ENCODE measurements around the gene HS6ST1. TPM values are rescaled to one million over a fixed set of nuclear protein-coding genes. Genes with fewer than 3 reads are reported as not detected.

The HS6ST1 gene
- total RNA-seq, 1 experiment from 2014 or later: 21.5 TPM

DNA sequence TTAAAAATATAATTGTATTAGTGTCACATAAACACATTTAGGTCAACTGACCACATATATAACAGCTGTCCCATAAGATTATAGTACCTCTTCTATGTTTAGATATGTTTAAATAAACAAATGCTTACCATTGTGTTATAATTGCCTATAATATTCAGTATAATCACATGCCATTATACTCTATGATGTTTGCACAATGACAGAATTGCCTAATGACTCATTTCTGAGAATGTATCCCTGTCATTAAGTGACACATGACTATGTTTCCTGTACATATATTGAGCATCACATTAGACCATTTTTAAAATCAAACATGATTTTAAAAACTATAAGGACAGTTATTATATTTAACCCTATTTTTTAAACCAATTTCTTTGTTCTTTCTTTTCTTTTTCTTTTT lies 89.8 kb downstream of the HS6ST1 start:
- Histone ChIP-seq H3K4me1 (ENCODE audit: insufficient read depth, low read length) (peaks cover 9% of the 10 kb centered on the region), H3K9me3 (ENCODE audit: low read length) (no peaks in the 10 kb centered on the region), H3F3A (ENCODE audit: low read length, unreplicated experiment) (no peaks in the 10 kb centered on the region), H3K27ac (ENCODE audit: low read length) (no peak overlapping the region), H3K79me2 (ENCODE audit: low read length) (no peaks in the 10 kb centered on the region), H3K9ac (ENCODE audit: low read length) (no peak overlapping the region), H2AFZ (ENCODE audit: low read length) (no peak overlapping the region), H3K36me3 (ENCODE audit: low read depth, low read length) (no peaks in the 10 kb centered on the region), H3K4me3 (ENCODE audit: low read length) (no peak overlapping the region), H3K4me2 (ENCODE audit: low read length) (no peak overlapping the region), H3K27me3 (ENCODE audit: low read length) (no peaks in the 10 kb centered on the region), H4K20me1 (ENCODE audit: low read length) (no peaks in the 10 kb centered on the region), H3K9me2 (replicated peaks; ENCODE audit: low read length) (no peaks in the 10 kb centered on the region)
- peak; percentile 83 for DNase-seq
- ATAC-seq: peak; percentile 58
- ChIA-PET POLR2A (ENCODE audit: unreplicated experiment) (no interaction called here), CTCF (interaction anchor here (0.8 kb wide), 1 partner anchor 11 kb away, joined by 4 read pairs; no protein-coding TSS in a partner anchor)
- intact Hi-C loops (cut with micrococcal nuclease): no loop called here
- TF ChIP-seq, protein P1, sequence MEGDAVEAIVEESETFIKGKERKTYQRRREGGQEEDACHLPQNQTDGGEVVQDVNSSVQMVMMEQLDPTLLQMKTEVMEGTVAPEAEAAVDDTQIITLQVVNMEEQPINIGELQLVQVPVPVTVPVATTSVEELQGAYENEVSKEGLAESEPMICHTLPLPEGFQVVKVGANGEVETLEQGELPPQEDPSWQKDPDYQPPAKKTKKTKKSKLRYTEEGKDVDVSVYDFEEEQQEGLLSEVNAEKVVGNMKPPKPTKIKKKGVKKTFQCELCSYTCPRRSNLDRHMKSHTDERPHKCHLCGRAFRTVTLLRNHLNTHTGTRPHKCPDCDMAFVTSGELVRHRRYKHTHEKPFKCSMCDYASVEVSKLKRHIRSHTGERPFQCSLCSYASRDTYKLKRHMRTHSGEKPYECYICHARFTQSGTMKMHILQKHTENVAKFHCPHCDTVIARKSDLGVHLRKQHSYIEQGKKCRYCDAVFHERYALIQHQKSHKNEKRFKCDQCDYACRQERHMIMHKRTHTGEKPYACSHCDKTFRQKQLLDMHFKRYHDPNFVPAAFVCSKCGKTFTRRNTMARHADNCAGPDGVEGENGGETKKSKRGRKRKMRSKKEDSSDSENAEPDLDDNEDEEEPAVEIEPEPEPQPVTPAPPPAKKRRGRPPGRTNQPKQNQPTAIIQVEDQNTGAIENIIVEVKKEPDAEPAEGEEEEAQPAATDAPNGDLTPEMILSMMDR (conservative IDR thresholded peaks at IDR 0.05; ENCODE audit: low read depth, low read length): no peak
- no TSS peak for BruUV-seq (replicated peaks)

DNA sequence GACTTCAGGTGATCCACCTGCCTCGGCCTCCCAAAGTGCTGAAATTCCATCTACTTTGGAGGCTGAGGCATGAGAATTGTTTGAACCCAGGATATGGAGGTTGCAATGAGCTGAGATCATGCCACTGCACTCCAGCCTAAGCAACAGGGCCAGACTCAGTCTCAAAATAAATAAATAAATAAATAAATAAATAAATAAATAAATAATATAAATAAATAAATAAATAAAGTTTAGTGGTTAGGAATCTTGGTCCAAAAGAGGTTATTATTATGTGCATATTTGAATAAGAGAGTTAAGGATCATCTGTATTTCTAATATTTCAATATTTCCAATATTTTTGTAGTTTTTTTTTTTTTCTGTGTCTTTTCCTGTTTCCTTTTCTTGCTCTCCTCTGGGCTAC lies 90.8 kb downstream of the HS6ST1 start:
- Histone ChIP-seq H3K9ac (ENCODE audit: low read length) (no peak overlapping the region), H3K9me2 (replicated peaks; ENCODE audit: low read length) (no peaks in the 10 kb centered on the region), H3K9me3 (ENCODE audit: low read length) (no peaks in the 10 kb centered on the region), H3K4me1 (ENCODE audit: insufficient read depth, low read length) (peaks cover 9% of the 10 kb centered on the region), H4K20me1 (ENCODE audit: low read length) (no peaks in the 10 kb centered on the region), H3K4me3 (ENCODE audit: low read length) (no peak overlapping the region), H3K36me3 (ENCODE audit: low read depth, low read length) (no peaks in the 10 kb centered on the region), H3K27ac (ENCODE audit: low read length) (no peak overlapping the region), H3K4me2 (ENCODE audit: low read length) (no peak overlapping the region), H2AFZ (ENCODE audit: low read length) (no peak overlapping the region), H3F3A (ENCODE audit: low read length, unreplicated experiment) (no peaks in the 10 kb centered on the region), H3K27me3 (ENCODE audit: low read length) (no peaks in the 10 kb centered on the region), H3K79me2 (ENCODE audit: low read length) (no peaks in the 10 kb centered on the region)
- ChIA-PET CTCF (interaction anchor here (0.8 kb wide), 1 partner anchor 10 kb away, joined by 4 read pairs; no protein-coding TSS in a partner anchor), POLR2A (ENCODE audit: unreplicated experiment) (no interaction called here)
- BruUV-seq (replicated peaks): no TSS peak
- DNase-seq: no peak
- no peak for ATAC-seq
- intact Hi-C loops (cut with micrococcal nuclease): no loop called here
- TF ChIP-seq EZH2 (IDR thresholded peaks at IDR 0.05; ENCODE audit: low read length, unreplicated experiment) (no peak), EZH2phosphoT487 (IDR thresholded peaks at IDR 0.05; ENCODE audit: borderline replicate concordance, low read length) (no peak)
- TF ChIP-seq, protein P1 (conservative IDR thresholded peaks at IDR 0.05; ENCODE audit: low read depth, low read length): no peak

DNA sequence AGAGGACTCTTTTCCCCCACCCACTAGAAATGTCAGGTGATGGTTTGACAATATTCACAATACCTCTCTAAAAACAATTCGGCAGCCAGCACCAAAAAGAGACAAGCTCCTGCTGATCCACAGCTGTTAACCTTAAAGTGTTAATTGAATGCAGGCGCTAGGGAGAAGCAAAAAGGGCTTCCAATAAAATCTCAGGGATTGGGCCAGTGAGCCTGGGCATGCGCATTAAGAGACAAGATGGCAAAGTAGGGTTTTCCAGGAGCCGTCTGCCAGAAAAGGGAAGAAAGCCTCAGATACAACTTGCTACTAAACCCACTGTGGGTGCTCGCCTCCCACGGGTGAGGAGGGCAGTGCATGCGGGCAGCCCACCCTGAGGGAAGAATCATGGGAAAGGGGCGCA lies 98.8 kb downstream of the HS6ST1 start:
- intact Hi-C loops (cut with micrococcal nuclease): no loop called here
- DNase-seq: no peak
- Histone ChIP-seq H3K4me1 (ENCODE audit: insufficient read depth, low read length) (peaks cover 4% of the 10 kb centered on the region), H3K9me2 (replicated peaks; ENCODE audit: low read length) (no peaks in the 10 kb centered on the region), H3K27me3 (ENCODE audit: low read length) (no peaks in the 10 kb centered on the region), H3F3A (ENCODE audit: low read length, unreplicated experiment) (no peaks in the 10 kb centered on the region), H3K9ac (ENCODE audit: low read length) (no peak overlapping the region), H2AFZ (ENCODE audit: low read length) (no peak overlapping the region), H3K4me2 (ENCODE audit: low read length) (no peak overlapping the region), H3K4me3 (ENCODE audit: low read length) (no peak overlapping the region), H3K79me2 (ENCODE audit: low read length) (no peaks in the 10 kb centered on the region), H3K36me3 (ENCODE audit: low read depth, low read length) (no peaks in the 10 kb centered on the region), H3K9me3 (ENCODE audit: low read length) (no peaks in the 10 kb centered on the region), H4K20me1 (ENCODE audit: low read length) (no peaks in the 10 kb centered on the region), H3K27ac (ENCODE audit: low read length) (no peak overlapping the region)
- no peak for ATAC-seq
- POLR2A ChIA-PET (ENCODE audit: unreplicated experiment): no interaction called here
- CTCF ChIA-PET: no interaction called here
- TF ChIP-seq EZH2 (IDR thresholded peaks at IDR 0.05; ENCODE audit: low read length, unreplicated experiment) (no peak), EZH2phosphoT487 (IDR thresholded peaks at IDR 0.05; ENCODE audit: borderline replicate concordance, low read length) (no peak)
- TF ChIP-seq, protein P1 (conservative IDR thresholded peaks at IDR 0.05; ENCODE audit: low read depth, low read length): no peak
- no TSS peak for BruUV-seq (replicated peaks)

All from PC-3 (cell line).